Duodenal mucosa (tissue), 2 donors: Measurements from ENCODE around the gene NPL.

Experiments used
- H3K27ac ChIP-seq: one replicate; pipeline ENCODE4 v1.7.0; 2013; ENCODE audit warnings: low read depth, low read length
- H3K27me3 ChIP-seq, 2 donors: one replicate each; pipeline ENCODE4 v1.7.0; 2013; ENCODE audit warnings: low read length in 2 of 2, control low read depth in 1 of 2; ENCODE audit not compliant: insufficient read depth in 2 of 2, control insufficient read depth in 1 of 2
- H3K36me3 ChIP-seq, 2 donors: one replicate each; pipeline ENCODE4 v1.7.0; 2013; ENCODE audit warnings: low read length in 2 of 2, control low read depth in 1 of 2; ENCODE audit not compliant: insufficient read depth in 2 of 2, control insufficient read depth in 1 of 2
- H3K4me1 ChIP-seq, 2 donors: one replicate each; pipeline ENCODE4 v1.7.0; 2013; ENCODE audit warnings: low read length in 2 of 2, control low read depth in 1 of 2; ENCODE audit not compliant: insufficient read depth in 2 of 2, control insufficient read depth in 1 of 2
- H3K4me3 ChIP-seq, 2 donors: one replicate each; pipeline ENCODE4 v1.7.0; 2013; ENCODE audit warnings: low read length in 2 of 2, low read depth in 1 of 2
- H3K9ac ChIP-seq, 2 donors: one replicate each; pipeline ENCODE4 v1.7.0; 2013; ENCODE audit warnings: low read length in 2 of 2, low read depth in 1 of 2
- H3K9me3 ChIP-seq, 2 donors: one replicate each; pipeline ENCODE4 v1.7.0; 2013; ENCODE audit warnings: low read length in 2 of 2, control low read depth in 1 of 2; ENCODE audit not compliant: control insufficient read depth in 1 of 2

NPL gene

GRCh38 chr1:182791281-182792179, 2.0 kb downstream of the NPL start:
- peaks cover 0 to 4% of the 10 kb centered on the region in 2 donors for H3K27me3 ChIP-seq
- H3K36me3 ChIP-seq, result no peaks in the 10 kb centered on the region
- H3K4me3 ChIP-seq, result no peak overlapping the region
- no peak overlapping the region for H3K27ac ChIP-seq
- peaks cover 3 to 11% of the 10 kb centered on the region in 2 donors for H3K4me1 ChIP-seq
- no peak overlapping the region for H3K9ac ChIP-seq
- H3K9me3 ChIP-seq, result no peaks in the 10 kb centered on the region

DNA sequence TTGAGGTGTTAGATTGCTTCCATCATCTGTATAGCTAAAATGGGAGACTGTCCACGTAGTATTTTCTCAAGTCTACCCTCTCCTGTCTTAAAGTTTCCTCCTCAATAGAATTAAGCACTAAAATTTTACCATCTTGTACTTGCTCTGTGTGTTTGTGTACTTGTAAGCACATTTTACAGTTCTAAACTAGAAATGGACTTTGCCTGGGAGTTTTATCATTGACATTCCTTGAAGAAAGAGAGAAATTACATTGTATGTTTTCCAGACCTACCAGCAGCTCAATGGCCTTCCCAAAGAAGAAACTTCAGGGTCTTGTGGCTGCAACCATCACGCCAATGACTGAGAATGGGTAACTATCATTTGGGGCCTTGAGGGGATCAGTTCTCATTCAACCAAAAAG, 4.5 kb downstream of the NPL start:
- no peaks in the 10 kb centered on the region for H3K36me3 ChIP-seq
- no peaks in the 10 kb centered on the region for H3K9me3 ChIP-seq
- no peak overlapping the region for H3K27ac ChIP-seq
- peaks cover 3 to 11% of the 10 kb centered on the region in 2 donors for H3K4me1 ChIP-seq
- no peaks in the 10 kb centered on the region for H3K27me3 ChIP-seq
- H3K9ac ChIP-seq, result no peak overlapping the region
- H3K4me3 ChIP-seq, result no peak overlapping the region

- H3K27ac ChIP-seq, result no peak overlapping the region
These were observed 5.2 kb downstream of the NPL start for GRCh38 chr1:182794676-182795201.

GRCh38 chr1:182795563-182796228, 6.1 kb downstream of the NPL start:
- no peak overlapping the region for H3K27ac ChIP-seq

More at GRCh38 chr1:182794676-182795201, 5.2 kb downstream of the NPL start:
- Histone ChIP-seq H3K36me3 (no peaks in the 10 kb centered on the region), H3K9me3 (no peaks in the 10 kb centered on the region), H3K4me3 (no peak overlapping the region), H3K4me1 (peaks cover 3 to 11% of the 10 kb centered on the region in 2 donors), H3K27me3 (no peaks in the 10 kb centered on the region), H3K9ac (no peak overlapping the region)

DNA sequence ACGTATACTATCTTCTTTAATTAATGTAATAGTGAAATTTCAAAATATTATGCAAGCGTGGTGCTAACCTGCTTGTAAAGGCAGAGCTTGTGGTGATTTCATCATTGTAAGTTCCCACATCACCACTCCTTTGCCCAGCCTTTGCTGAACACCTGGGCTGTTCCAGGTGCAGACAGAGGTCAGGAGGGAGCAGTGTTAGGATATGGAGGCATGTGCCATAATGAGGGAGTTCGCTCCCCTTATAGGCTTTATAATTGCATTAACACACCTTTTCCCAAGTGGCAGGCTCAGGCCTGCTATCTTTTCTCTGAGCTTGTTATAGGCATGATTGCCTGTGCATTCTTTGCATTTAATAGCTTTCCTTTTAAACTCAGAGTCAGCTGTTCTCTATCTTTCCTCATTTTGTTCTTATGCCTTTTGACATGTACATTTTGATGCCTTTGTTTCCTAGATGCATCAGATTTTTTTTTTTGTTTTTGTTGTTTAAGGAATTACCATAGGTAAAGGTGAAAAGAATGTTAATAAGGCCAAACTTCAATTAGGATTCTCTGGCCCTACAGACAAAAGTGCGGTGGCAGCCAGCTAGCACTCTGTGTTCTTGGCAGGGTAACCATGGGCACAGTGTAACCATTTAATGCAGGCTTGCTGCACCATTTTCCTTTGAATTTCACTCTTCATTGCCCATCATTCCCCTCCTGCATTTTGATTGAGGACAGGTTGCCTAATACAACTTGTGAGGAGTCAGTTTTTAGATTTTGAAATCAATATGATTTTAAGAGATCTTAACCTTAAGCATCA, 12.6 kb downstream of the NPL start:
- no peaks in the 10 kb centered on the region for H3K9me3 ChIP-seq
- H3K27me3 ChIP-seq, result no peaks in the 10 kb centered on the region
- H3K36me3 ChIP-seq, result peaks cover 0 to 2% of the 10 kb centered on the region in 2 donors
- H3K9ac ChIP-seq, result no peak overlapping the region
- no peak overlapping the region for H3K4me3 ChIP-seq
- H3K4me1 ChIP-seq, result no peaks in the 10 kb centered on the region
- H3K27ac ChIP-seq, result no peak overlapping the region

More at GRCh38 chr1:182795563-182796228, 6.1 kb downstream of the NPL start:
- Histone ChIP-seq H3K9me3 (no peaks in the 10 kb centered on the region), H3K36me3 (no peaks in the 10 kb centered on the region), H3K4me1 (peaks cover 3 to 11% of the 10 kb centered on the region in 2 donors), H3K27me3 (no peaks in the 10 kb centered on the region), H3K4me3 (no peak overlapping the region), H3K9ac (no peak overlapping the region)

- Histone ChIP-seq H3K9me3 (no peaks in the 10 kb centered on the region), H3K9ac (no peak overlapping the region), H3K4me3 (no peak overlapping the region), H3K4me1 (no peaks in the 10 kb centered on the region), H3K27ac (no peak overlapping the region), H3K36me3 (peaks cover 0 to 2% of the 10 kb centered on the region in 2 donors), H3K27me3 (no peaks in the 10 kb centered on the region)
These were observed 14.3 kb downstream of the NPL start for GRCh38 chr1:182803846-182804245.

GRCh38 chr1:182806015-182806678, 16.6 kb downstream of the NPL start:
- no peak overlapping the region for H3K27ac ChIP-seq
- no peaks in the 10 kb centered on the region for H3K9me3 ChIP-seq
- H3K4me3 ChIP-seq, result no peak overlapping the region
- no peak overlapping the region for H3K9ac ChIP-seq
- H3K36me3 ChIP-seq, result peaks cover 0 to 2% of the 10 kb centered on the region in 2 donors
- H3K27me3 ChIP-seq, result no peaks in the 10 kb centered on the region
- H3K4me1 ChIP-seq, result no peaks in the 10 kb centered on the region

GRCh38 chr1:182807907-182808306, 18.3 kb downstream of the NPL start:
- H3K27me3 ChIP-seq, result no peaks in the 10 kb centered on the region
- no peak overlapping the region for H3K4me3 ChIP-seq
- no peak overlapping the region for H3K9ac ChIP-seq
- H3K4me1 ChIP-seq, result no peaks in the 10 kb centered on the region
- H3K9me3 ChIP-seq, result no peaks in the 10 kb centered on the region
- peaks cover 2% of the 10 kb centered on the region in 2 donors for H3K36me3 ChIP-seq
- no peak overlapping the region for H3K27ac ChIP-seq

GRCh38 chr1:182809414-182809957, 19.9 kb downstream of the NPL start:
- no peaks in the 10 kb centered on the region for H3K27me3 ChIP-seq
- no peaks in the 10 kb centered on the region for H3K4me1 ChIP-seq
- no peak overlapping the region for H3K9ac ChIP-seq
- H3K4me3 ChIP-seq, result no peak overlapping the region
- H3K36me3 ChIP-seq, result peaks cover 2% of the 10 kb centered on the region in 2 donors
- no peak overlapping the region for H3K27ac ChIP-seq
- H3K9me3 ChIP-seq, result no peaks in the 10 kb centered on the region
